ENCODE data around the gene HDHD5. TPM values are rescaled to one million over a fixed set of nuclear protein-coding genes. Genes with fewer than 3 reads are reported as not detected.

The HDHD5 gene
- total RNA-seq, 1 experiment from 2014 or later, result 68.4 TPM

DNA sequence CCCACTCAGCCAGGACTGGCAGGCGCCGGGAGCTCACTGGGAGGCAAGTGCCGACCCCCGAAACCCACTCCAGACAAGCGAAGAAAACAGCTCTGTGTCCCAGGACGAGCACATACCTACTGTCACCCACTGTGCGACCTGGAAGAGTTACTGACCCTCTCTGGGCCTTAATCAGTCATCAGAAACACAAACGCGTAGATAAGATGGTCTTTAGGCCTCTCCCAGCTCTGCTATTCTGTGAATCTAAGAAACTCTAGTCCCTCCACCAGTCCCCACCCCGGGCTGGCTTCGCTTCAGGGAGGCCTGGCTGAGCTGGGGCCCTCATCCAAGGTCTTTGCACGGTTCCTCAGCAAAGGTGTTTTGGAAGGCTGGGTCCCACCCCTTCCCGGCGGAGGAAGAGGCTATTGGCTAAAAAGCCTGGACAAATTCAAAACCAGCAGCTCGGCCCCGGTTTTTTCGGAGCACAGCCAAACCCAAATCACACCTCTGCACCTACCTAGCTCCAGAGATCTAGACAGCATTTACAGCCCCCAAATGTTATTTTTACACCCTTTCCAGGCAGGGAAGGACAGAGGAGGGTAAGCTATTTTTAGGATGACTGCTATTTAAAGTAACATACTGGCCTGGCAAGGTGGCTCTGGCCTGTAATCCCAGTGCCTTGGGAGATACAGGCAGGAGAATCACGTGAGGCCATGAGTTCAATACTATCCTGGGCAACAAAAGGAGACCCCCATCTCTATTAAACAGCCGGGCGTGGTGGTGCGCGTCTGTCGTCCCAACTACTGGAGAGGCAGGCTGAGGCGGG, 13.2 kb upstream of the HDHD5 start:
- Histone ChIP-seq H3K9me3 (ENCODE audit: control insufficient read depth, low read depth, low read length) (no peaks in the 10 kb centered on the region), H3K9ac (ENCODE audit: extremely low read depth, insufficient read length, low read length) (no peak overlapping the region), H3K79me2 (ENCODE audit: insufficient read depth, low read length) (no peaks in the 10 kb centered on the region), H2BK5ac (ENCODE audit: insufficient read length, low read length) (no peak overlapping the region), H2AK5ac (ENCODE audit: insufficient read length, low read length) (no peak overlapping the region), H2BK15ac (ENCODE audit: low read depth, low read length) (no peak overlapping the region), H3K79me1 (ENCODE audit: insufficient read depth, low read depth, low read length, poor library complexity, severe bottlenecking) (no peaks in the 10 kb centered on the region), H2BK120ac (ENCODE audit: low read depth, low read length, poor library complexity, severe bottlenecking) (no peak overlapping the region), H3K23ac (ENCODE audit: insufficient read length, low read depth, low read length) (no peak overlapping the region), H3K18ac (ENCODE audit: insufficient read length, low read depth, low read length) (no peak overlapping the region), H2BK12ac (ENCODE audit: insufficient read length, low read depth, low read length) (no peak overlapping the region), H3K27me3 (ENCODE audit: insufficient read depth, low read length) (no peaks in the 10 kb centered on the region), H4K8ac (replicated peaks; ENCODE audit: insufficient read length, low read depth, low read length) (no peak overlapping the region), H2BK20ac (ENCODE audit: low read depth, low read length, poor library complexity, severe bottlenecking) (no peak overlapping the region), H3K4me1 (ENCODE audit: insufficient read depth, low read length) (no peaks in the 10 kb centered on the region), H3K14ac (ENCODE audit: insufficient read depth, low read length) (no peak overlapping the region), H4K91ac (ENCODE audit: insufficient read length, low read depth, low read length) (no peak overlapping the region), H3K23me2 (ENCODE audit: insufficient read length, low read depth, low read length, poor library complexity, severe bottlenecking) (no peaks in the 10 kb centered on the region), H3K56ac (ENCODE audit: insufficient read length, low read depth, low read length) (no peak overlapping the region), H4K20me1 (ENCODE audit: control insufficient read depth, insufficient read depth, insufficient read length) (no peaks in the 10 kb centered on the region), H3K27ac (ENCODE audit: insufficient read length, low read depth, low read length) (no peak overlapping the region), H3K4ac (ENCODE audit: low read depth, low read length) (no peak overlapping the region), H2AFZ (ENCODE audit: low read length) (no peak overlapping the region), H3T11ph (ENCODE audit: low read length) (no peak overlapping the region), H3K4me2 (ENCODE audit: insufficient read depth, insufficient read length, low read length) (peak overlapping the region; percentile 39), H4K5ac (ENCODE audit: insufficient read length, low read depth, low read length) (no peak overlapping the region)
- H3K27ac Mint-ChIP-seq, result peak overlapping the region; percentile 86 to 94 (median 91)
- peaks cover 2% of the 10 kb centered on the region; the same call in 1 of the 2 replicates for H3K27me3 Mint-ChIP-seq (ENCODE audit: low read depth)
- peak; percentile 66 for DNase-seq
- peaks cover 17 to 19% of the 10 kb centered on the region in 2 experiments for H3K4me1 Mint-ChIP-seq
- no CpG with 5 or more reads among the region's 24 CpGs for WGBS (ENCODE audit: extremely low coverage, insufficient read length, low lambda C conversion rate)
- no peaks in the 10 kb centered on the region for H3K9me3 Mint-ChIP-seq
- no peaks in the 10 kb centered on the region for H3K36me3 Mint-ChIP-seq (ENCODE audit: insufficient read depth in 1 of 3, low read depth in 3 of 3)
- peak overlapping the region; percentile 73 to 86 for H3K4me3 Mint-ChIP-seq
- TF ChIP-seq, protein P1, sequence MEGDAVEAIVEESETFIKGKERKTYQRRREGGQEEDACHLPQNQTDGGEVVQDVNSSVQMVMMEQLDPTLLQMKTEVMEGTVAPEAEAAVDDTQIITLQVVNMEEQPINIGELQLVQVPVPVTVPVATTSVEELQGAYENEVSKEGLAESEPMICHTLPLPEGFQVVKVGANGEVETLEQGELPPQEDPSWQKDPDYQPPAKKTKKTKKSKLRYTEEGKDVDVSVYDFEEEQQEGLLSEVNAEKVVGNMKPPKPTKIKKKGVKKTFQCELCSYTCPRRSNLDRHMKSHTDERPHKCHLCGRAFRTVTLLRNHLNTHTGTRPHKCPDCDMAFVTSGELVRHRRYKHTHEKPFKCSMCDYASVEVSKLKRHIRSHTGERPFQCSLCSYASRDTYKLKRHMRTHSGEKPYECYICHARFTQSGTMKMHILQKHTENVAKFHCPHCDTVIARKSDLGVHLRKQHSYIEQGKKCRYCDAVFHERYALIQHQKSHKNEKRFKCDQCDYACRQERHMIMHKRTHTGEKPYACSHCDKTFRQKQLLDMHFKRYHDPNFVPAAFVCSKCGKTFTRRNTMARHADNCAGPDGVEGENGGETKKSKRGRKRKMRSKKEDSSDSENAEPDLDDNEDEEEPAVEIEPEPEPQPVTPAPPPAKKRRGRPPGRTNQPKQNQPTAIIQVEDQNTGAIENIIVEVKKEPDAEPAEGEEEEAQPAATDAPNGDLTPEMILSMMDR (conservative IDR thresholded peaks at IDR 0.05), result no peak; the same call in 2 of the 3 replicates
